ENCODE measurements around the gene ABCA13.

GRCh38 chr7:48147078-48147591, 24.1 kb upstream of the ABCA13 start:
- TF ChIP-seq CTCF (IDR thresholded peaks at IDR 0.05; ENCODE audit: low read depth, low read length) (no peak), EZH2phosphoT487 (IDR thresholded peaks at IDR 0.05; ENCODE audit: low read depth) (no peak)

Measured in OCI-LY3 (cell line).